Measurements from ENCODE around the gene GNG13. TPM values are rescaled to one million over a fixed set of nuclear protein-coding genes. Genes with fewer than 3 reads are reported as not detected.

The GNG13 gene
- total and polyA plus RNA-seq, 5 donors, result not detected

DNA sequence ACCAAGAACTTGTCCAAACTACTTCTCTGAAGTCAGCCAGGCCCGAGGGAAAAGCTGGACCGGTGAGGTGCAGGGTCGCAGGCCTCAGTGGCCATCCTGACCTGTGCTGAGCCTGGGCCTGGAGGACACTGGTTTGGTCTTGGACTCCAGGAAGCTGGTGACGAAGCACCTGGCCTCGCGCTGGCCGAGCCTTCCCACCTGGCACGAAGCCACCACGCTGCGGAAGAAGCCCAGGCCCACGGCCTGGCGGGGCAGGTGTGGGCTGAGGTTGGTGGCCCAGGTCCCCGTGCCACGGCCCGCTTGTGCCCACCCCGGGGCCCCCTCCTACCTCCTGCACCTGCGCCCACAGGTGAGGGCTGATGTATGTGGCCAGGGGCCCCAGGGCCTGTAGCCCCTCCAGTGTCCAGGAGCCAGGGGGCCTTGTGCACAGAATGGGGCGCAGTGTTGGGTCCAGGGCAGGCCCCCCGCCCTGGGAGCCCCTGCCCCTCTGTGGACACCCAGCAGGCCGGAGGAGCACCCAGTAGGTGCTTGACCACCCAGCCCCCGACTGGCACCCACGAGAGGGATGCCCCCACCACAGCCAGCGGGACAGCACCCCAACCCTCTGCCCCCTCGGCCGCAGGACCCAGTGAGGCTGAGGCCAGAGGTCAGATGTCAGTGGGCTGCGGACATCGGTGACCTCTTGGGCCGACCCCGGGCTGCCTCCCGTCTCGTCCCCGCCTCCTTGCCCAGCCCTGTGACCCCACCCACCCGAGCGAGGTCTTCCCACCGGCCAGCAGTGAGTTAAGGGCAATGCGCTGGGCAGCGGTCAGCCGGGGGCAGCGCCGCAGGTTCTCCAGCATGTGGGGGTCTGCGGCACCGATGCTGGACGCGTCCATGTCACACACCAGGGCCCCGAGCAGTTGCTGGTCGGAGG is 26.2 kb downstream of the GNG13 start:
- 80% methylated on average over 46 of the region's 46 CpGs for WGBS
- ATAC-seq, result no peak

DNA sequence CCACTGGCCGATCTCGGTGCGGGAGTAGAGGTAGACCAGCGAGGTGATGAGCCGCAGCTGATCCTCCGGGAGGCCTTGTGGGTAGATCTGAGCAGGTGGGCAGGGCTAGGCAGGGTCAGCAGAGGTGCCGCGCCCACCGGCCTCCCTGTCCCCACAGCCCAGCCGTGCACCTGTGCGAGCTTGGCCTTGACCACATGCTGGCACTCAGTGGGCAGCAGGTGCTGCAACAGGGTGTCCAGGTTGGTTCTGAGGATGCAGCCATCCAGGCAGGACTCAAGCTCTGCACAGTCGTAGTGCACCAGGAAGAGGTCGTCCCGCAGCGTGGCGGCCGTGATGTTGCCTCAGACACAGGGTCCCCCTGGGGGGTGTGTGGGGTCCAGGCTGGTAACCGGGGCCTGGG is 27.6 kb downstream of the GNG13 start:
- no peak overlapping the region for H3K4me3 ChIP-seq (ENCODE audit: low read length)
- no peak overlapping the region for H3K27ac ChIP-seq (ENCODE audit: low read length)
- 88% methylated on average over 18 of the region's 18 CpGs for WGBS
- intact Hi-C loops (cut with DNase I), result no loop called here
- H3K27me3 ChIP-seq (ENCODE audit: control insufficient read depth, insufficient read depth), result no peaks in the 10 kb centered on the region
- ATAC-seq (no peak), DNase-seq (peak in 1 of 3 donors; percentile 36)
- H3K9me3 ChIP-seq (ENCODE audit: control insufficient read depth, low read length), result no peaks in the 10 kb centered on the region
- no peaks in the 10 kb centered on the region for H3K4me1 ChIP-seq (ENCODE audit: control insufficient read depth, insufficient read depth, low read length)

More for the DNA sequence above, 26.2 kb downstream of the GNG13 start:
- Histone ChIP-seq H3K4me1 (ENCODE audit: control insufficient read depth, insufficient read depth, low read length) (no peaks in the 10 kb centered on the region), H3K9me3 (ENCODE audit: control insufficient read depth, low read length) (no peaks in the 10 kb centered on the region), H3K4me3 (ENCODE audit: low read length) (no peak overlapping the region), H3K27ac (ENCODE audit: low read length) (no peak overlapping the region), H3K27me3 (ENCODE audit: control insufficient read depth, insufficient read depth) (no peaks in the 10 kb centered on the region)
- DNase-seq, result peak in 2 of 3 donors; percentile 35 to 52
- intact Hi-C loops (cut with DNase I), result no loop called here

DNA sequence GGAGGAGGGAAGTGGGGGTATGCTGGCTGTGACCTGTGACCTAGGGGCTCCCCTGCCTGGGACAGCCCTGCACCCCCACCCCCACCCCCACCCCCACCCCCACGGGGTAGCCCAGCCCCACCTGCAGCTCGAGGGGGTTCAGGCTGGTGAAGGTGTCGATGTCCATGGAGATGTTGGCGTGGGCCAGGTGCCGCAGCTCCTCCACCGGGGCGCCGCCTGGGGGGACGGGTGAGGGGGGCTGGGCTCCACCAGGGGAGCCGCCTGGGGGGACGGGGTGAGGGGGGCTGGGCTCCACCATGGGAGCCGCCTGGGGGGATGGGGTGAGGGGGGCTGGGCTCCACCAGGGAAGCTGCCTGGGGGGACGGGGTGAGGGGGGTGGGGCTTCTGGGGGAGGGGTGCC is 30.1 kb downstream of the GNG13 start:
- no peak for ATAC-seq

DNA sequence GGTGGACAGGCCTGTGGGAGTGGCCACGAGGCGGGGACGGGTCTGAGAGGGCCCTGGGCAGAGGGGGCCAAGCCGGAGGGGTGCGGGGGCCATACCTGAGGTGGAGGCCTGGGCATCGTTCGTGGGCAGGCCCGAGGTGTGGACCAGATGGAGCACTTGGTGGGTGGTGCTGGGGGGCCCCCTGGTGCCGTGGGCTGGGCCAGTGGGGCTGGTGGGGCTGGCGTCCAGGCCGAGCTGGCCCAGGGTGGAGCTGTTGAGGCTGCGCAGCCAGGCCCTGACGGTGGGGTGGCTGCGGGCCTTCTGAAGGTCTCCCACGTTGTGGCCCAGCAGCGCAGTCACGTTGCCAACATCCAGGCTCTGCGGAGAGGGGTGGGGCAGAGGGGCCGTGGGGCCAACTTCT is 30.6 kb downstream of the GNG13 start:
- DNase-seq (peak in 2 of 3 donors; percentile 34 to 44), ATAC-seq (no peak)
- Histone ChIP-seq H3K27me3 (ENCODE audit: control insufficient read depth, insufficient read depth) (no peaks in the 10 kb centered on the region), H3K27ac (ENCODE audit: low read length) (no peak overlapping the region), H3K4me3 (ENCODE audit: low read length) (no peak overlapping the region), H3K4me1 (ENCODE audit: control insufficient read depth, insufficient read depth, low read length) (no peaks in the 10 kb centered on the region), H3K9me3 (ENCODE audit: control insufficient read depth, low read length) (no peaks in the 10 kb centered on the region)
- intact Hi-C loops (cut with DNase I), result no loop called here
- WGBS, result 70% methylated on average over 19 of the region's 19 CpGs

More for the DNA sequence above, 30.1 kb downstream of the GNG13 start:
- H3K4me1 ChIP-seq (ENCODE audit: control insufficient read depth, insufficient read depth, low read length), result no peaks in the 10 kb centered on the region
- H3K4me3 ChIP-seq (ENCODE audit: low read length), result no peak overlapping the region
- peak in 2 of 3 donors; percentile 35 to 64 for DNase-seq
- 69% methylated on average over 13 of the region's 13 CpGs for WGBS
- no peaks in the 10 kb centered on the region for H3K9me3 ChIP-seq (ENCODE audit: control insufficient read depth, low read length)
- H3K27ac ChIP-seq (ENCODE audit: low read length), result no peak overlapping the region
- intact Hi-C loops (cut with DNase I), result no loop called here
- no peaks in the 10 kb centered on the region for H3K27me3 ChIP-seq (ENCODE audit: control insufficient read depth, insufficient read depth)

DNA sequence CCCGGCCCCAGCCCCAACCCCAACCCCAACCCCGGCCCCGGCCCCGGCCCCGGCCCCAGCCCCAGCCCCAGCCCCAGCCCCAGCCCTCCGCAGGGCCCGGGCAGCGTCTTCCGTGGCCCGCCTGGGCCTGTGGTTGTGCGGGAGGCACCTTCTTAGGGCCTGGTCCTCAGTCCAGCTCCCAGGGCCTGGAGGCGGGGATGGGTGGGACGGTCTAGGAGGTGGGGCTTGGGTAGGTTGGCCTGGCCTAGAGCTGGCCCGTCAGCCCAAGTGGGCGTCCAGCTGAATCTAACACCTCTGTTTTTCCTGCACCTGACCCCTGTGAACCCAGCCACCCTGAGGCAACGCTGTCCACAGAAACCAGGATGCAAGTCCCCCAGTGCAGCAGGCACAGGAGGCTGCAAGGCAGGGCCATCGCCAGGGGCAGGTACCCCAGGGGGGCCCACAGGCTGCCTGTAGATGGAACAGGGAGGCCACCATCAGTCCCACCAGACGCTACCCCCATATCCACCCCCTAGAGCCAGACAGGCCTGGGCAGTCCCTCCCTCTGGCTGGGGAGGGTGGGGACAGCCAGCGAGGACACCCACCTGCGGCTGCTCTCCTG is 31.2 kb downstream of the GNG13 start:
- intact Hi-C loops (cut with DNase I), result no loop called here
- Histone ChIP-seq H3K4me1 (ENCODE audit: control insufficient read depth, insufficient read depth, low read length) (no peaks in the 10 kb centered on the region), H3K27ac (ENCODE audit: low read length) (no peak overlapping the region), H3K4me3 (ENCODE audit: low read length) (no peak overlapping the region), H3K27me3 (ENCODE audit: control insufficient read depth, insufficient read depth) (no peaks in the 10 kb centered on the region), H3K9me3 (ENCODE audit: control insufficient read depth, low read length) (no peaks in the 10 kb centered on the region)
- no peak for ATAC-seq
- 25% methylated on average over 20 of the region's 20 CpGs for WGBS
- DNase-seq, result peak in 2 of 3 donors; percentile 19 to 47

DNA sequence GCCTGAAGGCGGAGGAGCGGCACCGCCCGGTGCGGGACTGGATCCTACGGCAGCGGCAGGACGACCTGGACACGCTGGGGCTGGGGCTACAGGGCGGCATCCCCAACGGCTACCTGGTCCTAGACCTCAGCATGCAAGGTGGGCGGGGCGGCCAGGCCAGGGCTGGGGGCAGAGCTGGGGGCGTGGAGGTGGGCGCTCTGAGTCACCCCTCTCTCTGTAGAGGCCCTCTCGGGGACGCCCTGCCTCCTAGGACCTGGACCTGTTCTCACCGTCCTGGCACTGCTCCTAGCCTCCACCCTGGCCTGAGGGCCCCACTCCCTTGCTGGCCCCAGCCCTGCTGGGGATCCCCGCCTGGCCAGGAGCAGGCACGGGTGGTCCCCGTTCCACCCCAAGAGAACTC is 32.1 kb downstream of the GNG13 start:
- intact Hi-C loops (cut with DNase I), result no loop called here
- Histone ChIP-seq H3K9me3 (ENCODE audit: control insufficient read depth, low read length) (no peaks in the 10 kb centered on the region), H3K4me1 (ENCODE audit: control insufficient read depth, insufficient read depth, low read length) (no peaks in the 10 kb centered on the region), H3K27me3 (ENCODE audit: control insufficient read depth, insufficient read depth) (no peaks in the 10 kb centered on the region), H3K4me3 (ENCODE audit: low read length) (no peak overlapping the region), H3K27ac (ENCODE audit: low read length) (no peak overlapping the region)
- DNase-seq, result peak in 2 of 3 donors; percentile 34 to 44
- ATAC-seq, result no peak
- 70% methylated on average over 21 of the region's 21 CpGs for WGBS

DNA sequence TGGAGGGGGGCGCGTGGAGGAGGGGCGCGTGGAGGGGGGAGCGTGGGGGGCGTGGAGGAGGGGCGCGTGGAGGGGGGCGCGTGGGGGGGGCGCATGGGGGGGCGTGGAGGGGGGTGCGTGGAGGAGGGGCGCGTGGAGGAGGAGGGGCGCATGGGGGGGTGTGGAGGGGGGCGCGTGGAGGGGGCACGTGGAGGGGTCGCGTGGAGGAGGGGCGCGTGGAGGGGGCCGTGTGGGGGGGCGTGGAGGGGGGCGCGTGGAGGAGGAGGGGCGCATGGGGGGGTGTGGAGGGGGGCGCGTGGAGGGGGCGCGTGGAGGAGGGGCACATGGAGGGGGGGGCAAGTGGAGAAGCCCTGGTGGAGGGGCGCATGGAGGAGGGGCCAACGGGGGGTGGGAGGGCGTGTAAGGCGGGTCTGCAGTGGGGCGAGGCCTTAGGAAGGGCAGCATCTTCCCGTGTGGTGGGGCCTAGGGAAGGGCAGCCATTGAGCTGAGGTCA is 32.7 kb downstream of the GNG13 start:
- Histone ChIP-seq H3K27me3 (ENCODE audit: control insufficient read depth, insufficient read depth) (no peaks in the 10 kb centered on the region), H3K4me3 (ENCODE audit: low read length) (no peak overlapping the region), H3K4me1 (ENCODE audit: control insufficient read depth, insufficient read depth, low read length) (no peaks in the 10 kb centered on the region), H3K9me3 (ENCODE audit: control insufficient read depth, low read length) (no peaks in the 10 kb centered on the region), H3K27ac (ENCODE audit: low read length) (no peak overlapping the region)
- ATAC-seq, result no peak
- intact Hi-C loops (cut with DNase I), result no loop called here
- peak in 2 of 3 donors; percentile 16 to 69 for DNase-seq
- WGBS, result 72% methylated on average over 24 of the region's 38 CpGs

DNA sequence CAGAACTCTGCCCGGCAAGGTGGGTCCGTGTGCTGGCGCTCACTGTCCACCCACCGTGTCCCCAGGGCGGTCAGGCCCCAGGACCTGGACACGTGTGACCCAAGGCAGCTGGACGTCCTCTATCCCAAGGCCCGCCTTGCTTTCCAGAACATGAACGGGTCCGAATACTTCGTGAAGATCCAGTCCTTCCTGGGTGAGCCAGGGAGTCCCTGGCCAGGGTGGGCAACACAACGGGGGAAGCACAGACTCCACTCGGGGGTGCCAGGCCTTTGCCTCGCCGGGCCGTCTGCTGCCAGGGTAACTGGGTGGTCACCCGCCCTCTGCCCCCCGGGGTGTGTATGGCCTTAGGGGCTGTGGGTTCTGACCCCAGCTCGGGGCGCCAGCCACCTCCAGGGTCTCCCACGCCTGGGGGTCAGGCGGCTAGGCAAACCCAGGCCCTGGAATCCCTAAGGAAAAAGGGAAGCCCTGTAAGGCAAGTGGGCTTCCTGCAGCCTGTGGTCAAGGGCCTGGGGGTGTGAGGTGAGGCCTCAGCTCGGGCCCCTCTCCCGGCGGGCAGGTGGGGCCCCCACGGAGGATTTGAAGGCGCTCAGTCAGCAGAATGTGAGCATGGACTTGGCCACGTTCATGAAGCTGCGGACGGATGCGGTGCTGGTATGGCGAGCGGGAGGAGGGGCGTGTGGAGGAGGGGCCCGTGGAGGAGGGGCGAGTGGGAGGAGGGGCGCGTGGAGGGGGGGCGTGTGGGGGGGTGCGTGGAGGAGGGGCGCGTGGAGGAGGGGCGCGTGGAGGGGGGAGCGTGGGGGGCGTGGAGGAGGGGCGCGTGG is 33.5 kb downstream of the GNG13 start:
- no peak overlapping the region for H3K27ac ChIP-seq (ENCODE audit: low read length)
- DNase-seq (peak in 2 of 3 donors; percentile 30 to 56), ATAC-seq (no peak)
- H3K9me3 ChIP-seq (ENCODE audit: control insufficient read depth, low read length), result no peaks in the 10 kb centered on the region
- 63% methylated on average over 39 of the region's 48 CpGs for WGBS
- H3K4me3 ChIP-seq (ENCODE audit: low read length), result no peak overlapping the region
- intact Hi-C loops (cut with DNase I), result no loop called here
- H3K4me1 ChIP-seq (ENCODE audit: control insufficient read depth, insufficient read depth, low read length), result no peaks in the 10 kb centered on the region
- H3K27me3 ChIP-seq (ENCODE audit: control insufficient read depth, insufficient read depth), result no peaks in the 10 kb centered on the region

DNA sequence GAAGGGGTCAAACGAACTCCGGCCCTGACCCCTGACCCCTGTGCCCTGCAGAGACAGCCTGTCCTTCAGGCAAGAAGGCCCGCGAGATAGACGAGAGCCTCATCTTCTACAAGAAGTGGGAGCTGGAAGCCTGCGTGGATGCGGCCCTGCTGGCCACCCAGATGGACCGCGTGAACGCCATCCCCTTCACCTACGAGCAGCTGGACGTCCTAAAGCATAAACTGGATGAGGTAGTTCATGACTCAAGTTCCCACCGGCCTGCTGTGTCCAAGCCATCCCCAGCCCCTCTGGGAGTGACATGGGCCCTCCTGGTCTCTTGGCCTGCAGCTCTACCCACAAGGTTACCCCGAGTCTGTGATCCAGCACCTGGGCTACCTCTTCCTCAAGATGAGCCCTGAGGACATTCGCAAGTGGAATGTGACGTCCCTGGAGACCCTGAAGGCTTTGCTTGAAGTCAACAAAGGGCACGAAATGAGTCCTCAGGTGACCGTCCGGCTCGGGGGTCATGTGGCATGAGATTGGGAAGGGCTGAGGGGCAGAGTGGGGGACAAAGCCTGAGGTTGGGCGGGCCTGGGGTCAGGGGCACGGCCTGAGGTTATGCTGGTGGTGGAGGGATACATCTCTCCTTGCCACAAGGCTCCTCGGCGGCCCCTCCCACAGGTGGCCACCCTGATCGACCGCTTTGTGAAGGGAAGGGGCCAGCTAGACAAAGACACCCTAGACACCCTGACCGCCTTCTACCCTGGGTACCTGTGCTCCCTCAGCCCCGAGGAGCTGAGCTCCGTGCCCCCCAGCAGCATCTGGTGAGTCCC is 34.3 kb downstream of the GNG13 start:
- Histone ChIP-seq H3K4me1 (ENCODE audit: control insufficient read depth, insufficient read depth, low read length) (no peaks in the 10 kb centered on the region), H3K27me3 (ENCODE audit: control insufficient read depth, insufficient read depth) (no peaks in the 10 kb centered on the region), H3K27ac (ENCODE audit: low read length) (no peak overlapping the region), H3K9me3 (ENCODE audit: control insufficient read depth, low read length) (no peaks in the 10 kb centered on the region), H3K4me3 (ENCODE audit: low read length) (no peak overlapping the region)
- WGBS, result 86% methylated on average over 29 of the region's 29 CpGs
- ATAC-seq (no peak), DNase-seq (peak in 2 of 3 donors; percentile 19 to 37)
- intact Hi-C loops (cut with DNase I), result no loop called here

DNA sequence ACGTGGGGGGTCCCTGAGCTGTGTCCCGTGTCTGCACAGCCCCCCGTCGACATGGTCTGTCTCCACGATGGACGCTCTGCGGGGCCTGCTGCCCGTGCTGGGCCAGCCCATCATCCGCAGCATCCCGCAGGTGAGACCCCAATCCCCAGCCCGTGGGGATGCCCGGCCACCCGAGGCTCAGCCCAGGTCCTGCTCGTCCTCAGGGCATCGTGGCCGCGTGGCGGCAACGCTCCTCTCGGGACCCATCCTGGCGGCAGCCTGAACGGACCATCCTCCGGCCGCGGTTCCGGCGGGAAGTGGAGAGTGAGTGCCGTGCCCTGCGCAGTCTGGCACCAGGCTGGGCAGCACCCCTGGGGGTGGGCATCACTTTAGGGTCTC is 35.1 kb downstream of the GNG13 start:
- Histone ChIP-seq H3K27me3 (ENCODE audit: control insufficient read depth, insufficient read depth) (no peaks in the 10 kb centered on the region), H3K27ac (ENCODE audit: low read length) (no peak overlapping the region), H3K4me1 (ENCODE audit: control insufficient read depth, insufficient read depth, low read length) (no peaks in the 10 kb centered on the region), H3K9me3 (ENCODE audit: control insufficient read depth, low read length) (no peaks in the 10 kb centered on the region), H3K4me3 (ENCODE audit: low read length) (no peak overlapping the region)
- intact Hi-C loops (cut with DNase I), result no loop called here
- DNase-seq, result peak in 1 of 3 donors; percentile 55
- 93% methylated on average over 29 of the region's 29 CpGs for WGBS
- no peak for ATAC-seq

All from right cardiac atrium (tissue), 5 donors.